ENCODE measurements around the gene RMND5B. TPM values are rescaled to one million over a fixed set of nuclear protein-coding genes. Genes with fewer than 3 reads are reported as not detected.

The RMND5B gene
- total and polyA plus RNA-seq, 2 of the 13 experiments (the other 11 are each of a cell fraction or from before 2014, with no cell fraction given), result 18.6 to 20.4 TPM

DNA sequence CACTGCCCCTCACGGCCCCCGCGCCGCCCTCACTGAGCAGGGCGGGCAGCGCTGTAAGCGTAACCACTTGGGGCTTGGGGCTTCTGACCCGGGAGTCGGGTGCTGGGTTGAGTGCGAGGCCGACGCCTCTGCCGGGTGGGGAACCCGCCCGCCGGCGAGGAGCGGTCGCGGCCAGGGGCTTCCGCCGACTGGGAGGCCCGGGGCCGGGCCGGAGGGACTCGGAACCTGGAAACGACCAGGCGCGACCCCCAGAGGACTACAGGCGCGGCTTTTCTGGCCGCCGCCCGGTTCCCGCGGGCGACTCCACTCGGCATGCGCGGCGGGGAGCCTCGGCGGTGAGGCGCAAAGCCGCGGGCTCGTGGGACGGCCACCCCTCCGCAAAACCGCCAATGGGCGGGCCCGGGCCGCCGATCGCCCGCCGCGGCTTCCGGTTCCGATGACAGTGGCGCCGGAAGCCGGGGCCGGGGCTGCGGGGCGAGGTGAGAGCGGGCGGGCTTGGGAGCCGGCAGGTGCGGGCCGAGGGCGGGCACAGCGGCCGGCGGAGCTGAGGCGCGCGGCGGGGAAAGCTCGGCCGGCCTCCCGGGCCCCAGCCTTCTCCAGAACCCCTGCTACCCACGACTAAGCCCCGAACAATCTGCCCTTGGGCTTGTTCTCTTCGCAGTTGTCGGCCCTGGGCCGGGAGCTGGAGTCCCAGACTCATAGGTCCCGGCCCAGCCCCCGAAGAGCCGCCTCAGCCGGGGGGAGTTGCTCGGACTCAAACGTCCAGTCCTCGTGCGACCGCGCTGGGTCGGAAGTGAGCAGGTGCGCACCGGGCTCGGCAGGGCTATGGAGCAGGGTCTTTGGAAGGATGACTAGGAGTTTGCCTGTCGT, at the start of gene RMND5B (continued):
- TF ChIP-seq, protein P1, sequence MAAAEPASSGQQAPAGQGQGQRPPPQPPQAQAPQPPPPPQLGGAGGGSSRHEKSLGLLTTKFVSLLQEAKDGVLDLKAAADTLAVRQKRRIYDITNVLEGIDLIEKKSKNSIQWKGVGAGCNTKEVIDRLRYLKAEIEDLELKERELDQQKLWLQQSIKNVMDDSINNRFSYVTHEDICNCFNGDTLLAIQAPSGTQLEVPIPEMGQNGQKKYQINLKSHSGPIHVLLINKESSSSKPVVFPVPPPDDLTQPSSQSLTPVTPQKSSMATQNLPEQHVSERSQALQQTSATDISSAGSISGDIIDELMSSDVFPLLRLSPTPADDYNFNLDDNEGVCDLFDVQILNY (CRISPR knock-in tag; conservative IDR thresholded peaks at IDR 0.05), result 0 out of 2 replicates have a peak, but pooled peaks have one; percentile 57
- TF ChIP-seq ZNF558 (CRISPR knock-in tag; IDR thresholded peaks at IDR 0.05; ENCODE audit: borderline replicate concordance) (peak; percentile 64; the same call in 1 of the 2 replicates), SALL1 (CRISPR knock-in tag; IDR thresholded peaks at IDR 0.05) (peak; percentile 57; the same call in 1 of the 2 replicates), GABPB1 (CRISPR knock-in tag; IDR thresholded peaks at IDR 0.05) (peak; percentile 91), NFIC (IDR thresholded peaks at IDR 0.05; ENCODE audit: low read length) (no peak), KDM6A (CRISPR knock-in tag; IDR thresholded peaks at IDR 0.05; ENCODE audit: low read depth) (no peak)

DNA sequence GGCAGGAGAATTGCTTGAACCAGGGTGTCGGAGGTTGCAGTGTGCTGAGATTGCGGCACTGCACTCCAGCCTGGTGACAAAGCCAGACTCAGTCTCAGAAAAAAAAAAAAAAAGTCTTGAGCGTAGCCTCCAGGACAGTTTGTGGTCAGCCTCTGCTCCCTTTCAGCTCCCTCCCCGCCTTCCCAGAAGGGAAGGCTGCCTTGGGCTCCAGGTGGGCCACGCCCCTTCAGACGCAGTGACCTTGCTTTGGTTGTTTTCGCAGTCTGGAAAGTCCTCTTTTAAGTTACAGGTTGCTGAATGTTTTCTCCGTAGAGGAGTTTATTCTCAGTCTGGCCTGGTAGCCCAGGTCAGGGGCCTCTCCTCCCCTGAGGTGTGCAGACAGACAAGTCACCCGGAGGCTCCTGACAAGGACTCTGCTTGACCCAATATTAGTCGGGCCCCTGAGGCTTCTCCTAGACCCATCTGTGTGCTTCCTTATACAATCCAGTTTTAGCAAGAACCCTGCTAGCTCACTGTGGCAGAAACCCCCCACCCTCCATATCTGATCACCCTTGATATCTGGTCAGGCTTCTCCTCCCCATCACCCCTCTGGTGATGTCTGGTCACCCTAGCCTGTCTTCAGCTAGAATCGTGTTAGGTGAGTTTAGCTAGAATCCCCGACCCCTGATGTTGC, 49.1 kb upstream of the RMND5B start:
- Histone ChIP-seq H3K27me3 (ENCODE audit: control insufficient read depth in 1 of 2, insufficient read depth in 2 of 2, low read length in 2 of 2) (peaks cover 1 to 25% of the 10 kb centered on the region in 2 experiments; a peak in 3 of 5 replicates), H3K36me3 (replicated peaks in 1 of 2; ENCODE audit: control insufficient read depth in 1 of 2, insufficient read depth in 2 of 2, low read length in 2 of 2) (no peaks in the 10 kb centered on the region), H3K4me1 (ENCODE audit: insufficient read depth, low read length) (no peaks in the 10 kb centered on the region), H3K4me2 (ENCODE audit: low read depth, low read length) (no peak overlapping the region), H3K79me2 (ENCODE audit: insufficient read depth, low read length) (no peaks in the 10 kb centered on the region), H3K9me3 (ENCODE audit: low read length) (no peaks in the 10 kb centered on the region), H3K9ac (ENCODE audit: insufficient read depth, low read depth, low read length) (no peak overlapping the region), H4K20me1 (ENCODE audit: insufficient read depth, low read length) (no peaks in the 10 kb centered on the region), H2AFZ (ENCODE audit: low read length) (no peak overlapping the region), H3K27ac (ENCODE audit: extremely low read length, insufficient read depth, low read length) (no peak overlapping the region), H3K4me3 (replicated peaks in 1 of 3; ENCODE audit: insufficient read depth in 1 of 3, low read depth in 2 of 3, low read length in 3 of 3) (no peak overlapping the region)
- FAIRE-seq (no peak), DNase-seq (ENCODE audit: low spot score) (no peak), ATAC-seq (no peak)
- ChIA-PET POLR2A (no interaction called here), CTCF (ENCODE audit: low intra/inter-chr PET ratio, low total read pairs) (no interaction called here)
- intact Hi-C loops (cut with micrococcal nuclease; ENCODE audit: unreplicated experiment), result no loop called here
- WGBS (ENCODE audit: low lambda C conversion rate), result 27% methylated on average over 12 of the region's 12 CpGs
- no TSS peak for BruUV-seq (replicated peaks)
- in situ Hi-C loops (cut with HindIII; ENCODE audit: extremely low pct_ligation_motif_present, low pct_unique_long_range_greater_than_20kb), result no loop called here
- TF ChIP-seq SRF (IDR thresholded peaks at IDR 0.05; ENCODE audit: low read depth, low read length) (no peak), ZNF34 (CRISPR knock-in tag; IDR thresholded peaks at IDR 0.05; ENCODE audit: borderline replicate concordance) (no peak), TCF7 (IDR thresholded peaks at IDR 0.05; ENCODE audit: low read depth) (no peak), ZNF180 (CRISPR knock-in tag; IDR thresholded peaks at IDR 0.05; ENCODE audit: borderline replicate concordance, low read depth) (no peak), DPF2 (CRISPR knock-in tag; IDR thresholded peaks at IDR 0.05; ENCODE audit: borderline replicate concordance, low read depth) (no peak)
- TF ChIP-seq, protein P2, sequence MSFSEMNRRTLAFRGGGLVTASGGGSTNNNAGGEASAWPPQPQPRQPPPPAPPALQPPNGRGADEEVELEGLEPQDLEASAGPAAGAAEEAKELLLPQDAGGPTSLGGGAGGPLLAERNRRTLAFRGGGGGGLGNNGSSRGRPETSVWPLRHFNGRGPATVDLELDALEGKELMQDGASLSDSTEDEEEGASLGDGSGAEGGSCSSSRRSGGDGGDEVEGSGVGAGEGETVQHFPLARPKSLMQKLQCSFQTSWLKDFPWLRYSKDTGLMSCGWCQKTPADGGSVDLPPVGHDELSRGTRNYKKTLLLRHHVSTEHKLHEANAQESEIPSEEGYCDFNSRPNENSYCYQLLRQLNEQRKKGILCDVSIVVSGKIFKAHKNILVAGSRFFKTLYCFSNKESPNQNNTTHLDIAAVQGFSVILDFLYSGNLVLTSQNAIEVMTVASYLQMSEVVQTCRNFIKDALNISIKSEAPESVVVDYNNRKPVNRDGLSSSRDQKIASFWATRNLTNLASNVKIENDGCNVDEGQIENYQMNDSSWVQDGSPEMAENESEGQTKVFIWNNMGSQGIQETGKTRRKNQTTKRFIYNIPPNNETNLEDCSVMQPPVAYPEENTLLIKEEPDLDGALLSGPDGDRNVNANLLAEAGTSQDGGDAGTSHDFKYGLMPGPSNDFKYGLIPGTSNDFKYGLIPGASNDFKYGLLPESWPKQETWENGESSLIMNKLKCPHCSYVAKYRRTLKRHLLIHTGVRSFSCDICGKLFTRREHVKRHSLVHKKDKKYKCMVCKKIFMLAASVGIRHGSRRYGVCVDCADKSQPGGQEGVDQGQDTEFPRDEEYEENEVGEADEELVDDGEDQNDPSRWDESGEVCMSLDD (CRISPR knock-in tag; IDR thresholded peaks at IDR 0.05; ENCODE audit: borderline replicate concordance), result no peak
- TF ChIP-seq, protein P3, sequence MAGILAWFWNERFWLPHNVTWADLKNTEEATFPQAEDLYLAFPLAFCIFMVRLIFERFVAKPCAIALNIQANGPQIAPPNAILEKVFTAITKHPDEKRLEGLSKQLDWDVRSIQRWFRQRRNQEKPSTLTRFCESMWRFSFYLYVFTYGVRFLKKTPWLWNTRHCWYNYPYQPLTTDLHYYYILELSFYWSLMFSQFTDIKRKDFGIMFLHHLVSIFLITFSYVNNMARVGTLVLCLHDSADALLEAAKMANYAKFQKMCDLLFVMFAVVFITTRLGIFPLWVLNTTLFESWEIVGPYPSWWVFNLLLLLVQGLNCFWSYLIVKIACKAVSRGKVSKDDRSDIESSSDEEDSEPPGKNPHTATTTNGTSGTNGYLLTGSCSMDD (CRISPR knock-in tag; IDR thresholded peaks at IDR 0.05), result no peak

Measured in HepG2 (cell line).